Cardiac fibroblast (primary cell): ENCODE results near the gene RIPK3.

ENCODE experiments used
- DNase-seq, 2 donors: peaks; one replicate each; pipeline versions ENCODE4 v3.0.0 to v3.0.0-alpha.2; 2010; ENCODE audit warnings: low read depth in 2 of 2
- H3K4me3 ChIP-seq, 2 donors: replicated peaks in 1 of 2; 1 replicate in 1 of 2; 2 replicates in 1 of 2; pipeline ENCODE4 v1.5.1; 2011; ENCODE audit warnings: low read depth in 2 of 2, low read length in 2 of 2, mild to moderate bottlenecking in 2 of 2, moderate library complexity in 1 of 2
- CTCF ChIP-seq: IDR thresholded peaks from one replicate; pipeline ENCODE4 v1.5.1; 2011; ENCODE audit warnings: low read depth, mild to moderate bottlenecking, low read length, inconsistent platforms

Gene RIPK3

GRCh38 chr14:24315243-24315806 is 24.5 kb downstream of the RIPK3 start:
- DNase-seq = no peak
- TF ChIP-seq CTCF = no peak
- H3K4me3 ChIP-seq = no peak overlapping the region

- no peak overlapping the region for H3K4me3 ChIP-seq
- no peak for DNase-seq
- no peak for TF ChIP-seq CTCF
Measured at GRCh38 chr14:24314377-24315193, 25.2 kb downstream of the RIPK3 start.

GRCh38 chr14:24313913-24314312 is 25.9 kb downstream of the RIPK3 start:
- no peak for DNase-seq
- TF ChIP-seq CTCF = no peak
- no peak overlapping the region for H3K4me3 ChIP-seq

- TF ChIP-seq CTCF = no peak
- DNase-seq = peak; percentile 35 to 64
- no peak overlapping the region for H3K4me3 ChIP-seq
Measured at GRCh38 chr14:24312736-24313507, 26.9 kb downstream of the RIPK3 start.

- no peak overlapping the region for H3K4me3 ChIP-seq
- peak; percentile 48 to 54 for DNase-seq
- TF ChIP-seq CTCF = no peak
Measured at GRCh38 chr14:24311837-24312615, 27.8 kb downstream of the RIPK3 start.
